Peyer's patch (tissue), 4 donors: Measurements from ENCODE around the gene FAM53C. TPM values are rescaled to one million over a fixed set of nuclear protein-coding genes. Genes with fewer than 3 reads are reported as not detected.

ENCODE experiments used
- DNase-seq, 3 donors: peaks; one replicate each; pipeline ENCODE4 v3.0.0-alpha.2; 2017 to 2019
- H3K27ac ChIP-seq, 4 donors: fragments of 200-600 bp; sonication (generic); one replicate each; pipeline ENCODE4 v1.5.1; 2016 to 2019
- H3K27me3 ChIP-seq, 2 donors: fragments of 200-600 bp; sonication (generic); one replicate each; pipeline ENCODE4 v1.5.1; 2019
- H3K36me3 ChIP-seq, 3 donors: fragments of 200-600 bp; sonication (generic); one replicate each; pipeline ENCODE4 v1.5.1; 2016 to 2019
- H3K4me1 ChIP-seq, 4 donors: fragments of 200-600 bp; sonication (generic); one replicate each; pipeline ENCODE4 v1.5.1; 2016 to 2019
- H3K4me3 ChIP-seq, 4 donors: fragments of 200-600 bp; sonication (generic); 1 replicate in 3 of 4; 2 replicates in 1 of 4; pipeline ENCODE4 v1.5.1; 2016 to 2019; ENCODE audit warnings: mild to moderate bottlenecking in 1 of 4
- H3K9me3 ChIP-seq, 4 donors: fragments of 200-600 bp; sonication (generic); one replicate each; pipeline ENCODE4 v1.5.1; 2016 to 2019; ENCODE audit warnings: mild to moderate bottlenecking in 1 of 4
- CTCF ChIP-seq, 6 experiments: fragments of 450-650 bp in 4 of 6; fragments of 200-600 bp in 2 of 6; sonication (generic) in 1 of 6; IDR thresholded peaks; one replicate each; pipeline ENCODE4 v1.5.1; 2017 to 2019; ENCODE audit warnings: antibody characterized with exemption in 6 of 6, mild to moderate bottlenecking in 3 of 6, moderate library complexity in 1 of 6
- POLR2A ChIP-seq, 2 donors: fragments of 450-650 bp; IDR thresholded peaks; one replicate each; pipeline ENCODE4 v1.5.1; 2017; ENCODE audit warnings: antibody characterized with exemption in 2 of 2, mild to moderate bottlenecking in 2 of 2, moderate library complexity in 2 of 2
- total RNA-seq, 4 donors: library from RNA; depleted of rRNA; stranded (reverse); fragments of >200 nt; gene quantifications; one replicate each; pipeline ENCODE4 v1.1.0, GENCODE V29; 2016

Gene FAM53C
- total RNA-seq, 4 donors from 2014 or later = 19.1 to 22.1 (median 20.7) TPM

- Histone ChIP-seq H3K36me3 (no peaks in the 10 kb centered on the region), H3K4me1 (peaks cover 0 to 24% (median 6%) of the 10 kb centered on the region in 4 donors), H3K9me3 (peaks cover 0 to 4% (median 2%) of the 10 kb centered on the region in 4 donors), H3K27ac (peak overlapping the region in 3 of 4 donors; percentile 97 to 100 (median 99)), H3K27me3 (no peaks in the 10 kb centered on the region), H3K4me3 (peak overlapping the region; percentile 85 to 100 (median 94))
- TF ChIP-seq POLR2A (IDR thresholded peaks at IDR 0.05) = no peak
- DNase-seq = no peak
These were observed 16.3 kb downstream of the FAM53C start for GRCh38 chr5:138354387-138354786.

GRCh38 chr5:138354926-138355378 is 16.9 kb downstream of the FAM53C start:
- Histone ChIP-seq H3K36me3 (no peaks in the 10 kb centered on the region), H3K9me3 (peaks cover 0 to 4% (median 2%) of the 10 kb centered on the region in 4 donors), H3K27ac (peak overlapping the region in 1 of 4 donors; percentile 100), H3K4me1 (peaks cover 0 to 24% (median 6%) of the 10 kb centered on the region in 4 donors), H3K27me3 (no peaks in the 10 kb centered on the region), H3K4me3 (peak overlapping the region in 2 of 4 donors; percentile 92 to 100)
- no peak for TF ChIP-seq POLR2A (IDR thresholded peaks at IDR 0.05)
- no peak for TF ChIP-seq CTCF (IDR thresholded peaks at IDR 0.05)
- DNase-seq = peak in 2 of 3 donors; percentile 42 to 63

- Histone ChIP-seq H3K27me3 (no peaks in the 10 kb centered on the region), H3K9me3 (no peaks in the 10 kb centered on the region), H3K36me3 (no peaks in the 10 kb centered on the region), H3K4me1 (peaks cover 0 to 16% (median 2%) of the 10 kb centered on the region in 4 donors), H3K27ac (no peak overlapping the region), H3K4me3 (no peak overlapping the region)
- no peak for DNase-seq
- TF ChIP-seq POLR2A (IDR thresholded peaks at IDR 0.05) = no peak
- no peak for TF ChIP-seq CTCF (IDR thresholded peaks at IDR 0.05)
These were observed 21.6 kb downstream of the FAM53C start for GRCh38 chr5:138359621-138360020.

- H3K4me3 ChIP-seq = no peak overlapping the region
- no peaks in the 10 kb centered on the region for H3K27me3 ChIP-seq
- no peak for DNase-seq
- no peak overlapping the region for H3K27ac ChIP-seq
- H3K9me3 ChIP-seq = no peaks in the 10 kb centered on the region
- H3K36me3 ChIP-seq = no peaks in the 10 kb centered on the region
- H3K4me1 ChIP-seq = peaks cover 0 to 3% (median 0%) of the 10 kb centered on the region in 4 donors
- no peak for TF ChIP-seq POLR2A (IDR thresholded peaks at IDR 0.05)
- no peak for TF ChIP-seq CTCF (IDR thresholded peaks at IDR 0.05)
These were observed 22.9 kb downstream of the FAM53C start for GRCh38 chr5:138360941-138361452.

GRCh38 chr5:138364576-138364975 is 26.5 kb downstream of the FAM53C start:
- no peaks in the 10 kb centered on the region for H3K9me3 ChIP-seq
- DNase-seq = no peak
- H3K4me3 ChIP-seq = no peak overlapping the region
- TF ChIP-seq CTCF (IDR thresholded peaks at IDR 0.05) (no peak), POLR2A (IDR thresholded peaks at IDR 0.05) (no peak)
- no peaks in the 10 kb centered on the region for H3K36me3 ChIP-seq
- H3K27ac ChIP-seq = no peak overlapping the region
- peaks cover 0 to 9% (median 3%) of the 10 kb centered on the region in 4 donors for H3K4me1 ChIP-seq
- no peaks in the 10 kb centered on the region for H3K27me3 ChIP-seq

- TF ChIP-seq CTCF (IDR thresholded peaks at IDR 0.05) = no peak
- no peak for TF ChIP-seq POLR2A (IDR thresholded peaks at IDR 0.05)
- H3K36me3 ChIP-seq = no peaks in the 10 kb centered on the region
- H3K27ac ChIP-seq = no peak overlapping the region
- H3K4me3 ChIP-seq = no peak overlapping the region
- H3K27me3 ChIP-seq = no peaks in the 10 kb centered on the region
- no peaks in the 10 kb centered on the region for H3K9me3 ChIP-seq
- no peak for DNase-seq
- peaks cover 0 to 9% (median 3%) of the 10 kb centered on the region in 4 donors for H3K4me1 ChIP-seq
These were observed 28.7 kb downstream of the FAM53C start for GRCh38 chr5:138366632-138367382.
